ENCODE measurements around the gene ADTRP.
A peak's percentile ranks its signal among the peaks of the same experiment; 100 is the strongest.

ADTRP gene

GRCh38 chr6:11772109-11772825 lies 6.3 kb downstream of the ADTRP start:
- peak; percentile 89 for DNase-seq

DNA sequence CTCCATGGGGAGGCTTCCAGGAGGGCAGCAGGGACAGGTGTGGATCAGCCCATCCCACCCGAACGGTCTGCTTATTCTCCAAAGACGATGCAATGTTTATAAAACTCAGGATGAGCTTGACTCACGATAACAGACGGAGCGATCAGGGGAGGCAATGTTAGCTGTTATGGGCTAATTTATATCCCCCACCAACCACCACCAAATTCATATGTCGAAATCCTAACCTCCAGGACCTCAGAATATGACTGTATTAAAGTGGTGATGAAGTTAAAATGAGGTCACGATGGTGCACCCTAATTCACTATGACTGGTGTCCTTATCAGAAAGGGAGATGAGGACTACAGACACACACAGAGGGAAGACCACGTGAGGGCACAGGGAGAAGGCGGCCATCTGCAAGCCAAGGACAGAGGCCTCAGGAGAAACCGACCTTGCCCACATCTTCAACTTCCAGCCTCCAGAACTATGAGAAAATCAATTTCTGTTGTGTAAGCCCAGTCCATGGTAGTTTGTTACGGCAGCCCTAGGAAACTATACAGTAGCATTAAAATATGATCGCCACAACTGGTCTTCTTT lies 7.0 kb downstream of the ADTRP start:
- DNase-seq: no peak

- peak; percentile 94 for DNase-seq
Measured at GRCh38 chr6:11770546-11771466, 7.8 kb downstream of the ADTRP start.

DNA sequence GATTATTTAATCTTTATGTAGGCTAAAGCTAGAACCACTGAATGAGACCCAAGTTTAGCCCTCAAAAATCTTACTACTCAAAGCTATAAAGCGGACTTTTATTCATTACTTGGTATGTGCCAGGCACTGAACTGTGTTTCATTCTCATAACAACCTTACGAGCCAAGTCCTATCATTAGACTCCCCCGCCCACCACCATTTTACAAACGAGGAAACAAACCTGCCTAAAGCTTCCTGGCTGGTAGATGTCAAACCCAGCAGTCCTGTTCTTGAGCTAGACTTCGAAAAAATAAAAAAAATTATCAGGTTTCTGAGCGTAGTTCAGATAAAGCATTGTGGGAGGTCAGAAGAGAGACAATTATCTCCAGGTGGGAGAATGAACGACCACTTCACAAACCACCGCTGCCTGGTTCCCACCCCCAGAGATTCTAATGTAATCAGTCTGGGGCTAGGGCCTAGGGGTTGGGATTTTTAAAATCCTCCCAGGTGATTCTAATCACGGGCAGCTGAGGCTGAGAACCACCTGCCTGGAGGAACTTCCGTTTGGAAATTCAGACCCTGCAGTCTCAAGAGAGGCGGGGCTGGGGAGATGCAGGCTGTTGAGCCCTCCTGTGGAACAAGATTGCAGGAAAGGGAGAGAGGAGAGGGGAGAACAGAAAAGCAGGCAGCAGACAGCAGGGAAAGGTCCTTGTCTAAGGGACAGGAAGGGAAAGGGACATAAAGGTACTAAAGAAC lies 8.6 kb downstream of the ADTRP start:
- no peak for DNase-seq

GRCh38 chr6:11769244-11769643 lies 9.4 kb downstream of the ADTRP start:
- no peak for DNase-seq

DNA sequence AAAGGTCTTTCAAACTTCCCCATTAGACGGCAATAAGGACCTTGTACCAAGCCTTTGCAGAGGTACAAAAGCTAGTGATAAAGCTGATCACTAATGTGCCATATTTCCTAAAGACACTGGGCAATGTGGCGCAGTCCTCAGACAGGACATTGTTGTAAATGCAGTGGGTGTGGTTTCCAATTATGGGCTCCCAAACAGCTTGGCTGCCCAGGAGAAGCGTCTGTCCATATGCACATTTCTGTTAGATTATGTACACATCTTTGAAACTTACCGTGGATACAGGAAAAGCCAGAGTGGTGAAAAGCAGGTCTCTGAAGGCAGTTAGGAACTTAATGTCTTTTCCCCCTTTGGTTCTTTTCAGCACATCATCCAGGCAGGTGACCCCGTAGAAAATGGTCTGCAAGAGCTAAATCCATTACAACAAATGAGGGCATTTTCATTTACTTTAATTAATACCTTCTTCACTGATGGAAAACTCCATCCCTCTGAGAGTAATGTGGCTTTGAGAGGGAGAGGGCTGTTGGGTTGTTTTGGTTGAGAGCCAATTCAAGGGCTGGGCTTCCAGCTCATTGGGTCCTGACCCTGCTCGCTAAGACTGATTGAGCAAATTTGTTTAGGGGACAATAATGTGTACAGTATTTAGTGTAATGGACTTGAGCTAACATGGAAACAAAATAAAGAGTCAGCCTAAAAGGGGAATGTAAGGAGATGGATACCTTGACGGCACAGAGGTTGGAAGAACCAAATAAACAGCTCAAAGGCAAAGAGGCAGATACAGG lies 10.4 kb downstream of the ADTRP start:
- DNase-seq: no peak

GRCh38 chr6:11767458-11767857 lies 11.1 kb downstream of the ADTRP start:
- no peak for DNase-seq

GRCh38 chr6:11766589-11767450 lies 11.8 kb downstream of the ADTRP start:
- peak; percentile 90 for DNase-seq

DNA sequence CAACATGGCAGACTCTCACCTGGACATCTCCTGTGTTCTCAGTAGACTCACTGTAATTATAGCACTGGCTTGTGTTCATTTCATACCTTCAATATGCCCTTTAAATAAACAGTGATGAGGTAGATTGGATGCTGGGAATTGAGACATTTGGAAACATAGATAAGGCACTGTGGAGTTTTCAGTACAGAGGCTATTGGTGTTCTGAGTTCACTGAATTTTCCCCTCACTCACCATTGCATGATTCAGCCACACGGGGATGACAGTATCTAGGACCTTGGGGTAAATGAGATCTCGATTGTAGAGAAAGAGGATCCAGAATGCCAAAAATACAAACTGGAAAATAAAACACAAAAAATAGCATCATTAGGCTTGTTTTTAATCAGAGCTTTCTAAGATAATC lies 12.6 kb downstream of the ADTRP start:
- no peak for DNase-seq

DNA sequence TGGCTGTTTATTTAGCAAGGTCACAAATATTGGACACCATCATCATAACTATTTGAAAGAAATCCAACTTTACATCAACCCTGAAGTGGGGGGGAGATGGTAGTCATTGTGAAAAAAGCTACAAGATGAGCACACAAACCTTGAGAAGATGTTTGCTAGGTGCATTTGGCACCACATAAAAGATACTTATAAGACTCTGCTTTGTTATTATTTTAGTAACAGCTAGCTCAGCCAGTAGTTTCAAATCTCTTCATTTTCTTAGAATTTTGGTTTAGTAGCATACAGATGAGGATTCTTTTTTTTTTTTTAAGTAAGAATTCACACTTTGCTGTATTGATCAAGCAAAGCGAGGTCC lies 14.4 kb downstream of the ADTRP start:
- no peak for DNase-seq

- no peak for DNase-seq
Measured at GRCh38 chr6:11763460-11764249, 14.9 kb downstream of the ADTRP start.

GRCh38 chr6:11762794-11763459 lies 15.7 kb downstream of the ADTRP start:
- DNase-seq: no peak

- DNase-seq: no peak
Measured at GRCh38 chr6:11761744-11762620, 16.6 kb downstream of the ADTRP start.

DNA sequence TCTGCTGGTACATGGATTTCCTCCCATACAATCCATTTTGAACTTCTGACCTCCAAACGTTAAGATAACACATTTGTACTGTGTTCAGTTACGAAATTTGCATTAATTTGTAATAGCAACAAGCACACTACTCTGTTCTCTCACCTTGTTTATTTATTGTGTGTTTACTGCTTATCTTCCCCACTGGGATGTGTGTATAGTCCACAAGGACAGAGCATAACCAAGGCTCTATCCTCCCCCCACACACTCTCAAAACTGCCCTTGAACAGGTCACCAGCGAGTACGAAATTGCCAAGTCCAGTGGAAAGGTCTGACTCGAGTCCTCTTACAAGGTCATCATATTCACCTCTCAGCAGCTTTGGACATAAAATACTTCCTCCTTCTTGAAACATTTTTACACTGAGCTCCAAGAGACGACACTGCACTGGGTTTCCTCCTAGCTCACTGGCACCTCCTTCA lies 18.6 kb downstream of the ADTRP start:
- DNase-seq: no peak

DNA sequence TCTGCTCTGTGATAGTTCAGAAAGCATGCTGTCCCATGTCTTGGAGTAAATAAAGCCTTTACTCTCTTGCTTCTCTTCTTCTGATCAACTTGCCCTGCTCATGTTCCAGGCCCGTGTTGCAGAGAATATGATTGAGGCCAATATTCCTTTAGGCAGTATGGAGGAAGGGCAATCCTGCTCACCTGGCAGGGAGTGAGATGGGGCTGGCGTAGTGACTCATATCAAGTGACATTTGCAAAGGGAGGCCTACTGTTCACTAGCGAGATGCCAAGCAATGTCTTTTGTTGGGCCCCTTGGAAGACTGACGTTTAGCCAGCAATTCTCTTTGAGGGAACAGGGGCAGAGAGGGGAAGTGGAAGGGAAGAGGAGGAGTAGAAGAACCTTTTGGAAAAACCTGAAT lies 19.7 kb downstream of the ADTRP start:
- DNase-seq: no peak

DNA sequence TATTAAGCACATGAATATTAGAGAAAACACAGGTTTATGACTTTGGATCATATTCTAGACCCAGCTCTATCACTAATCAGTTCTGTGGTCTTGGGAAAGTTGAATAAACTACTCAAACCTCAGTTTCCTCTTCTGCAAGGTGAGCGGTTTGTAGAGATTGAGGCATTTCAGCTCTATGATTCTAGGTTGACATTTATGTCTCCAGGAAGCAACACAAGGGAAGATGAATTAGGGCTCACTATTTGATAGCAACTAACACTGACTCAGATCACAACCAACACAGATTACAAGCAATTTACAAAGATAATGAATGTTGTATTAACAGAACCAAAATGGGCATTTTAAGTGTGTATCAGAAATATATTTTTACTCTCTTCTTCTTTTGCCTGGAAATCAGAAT lies 21.9 kb downstream of the ADTRP start:
- no peak for DNase-seq

DNA sequence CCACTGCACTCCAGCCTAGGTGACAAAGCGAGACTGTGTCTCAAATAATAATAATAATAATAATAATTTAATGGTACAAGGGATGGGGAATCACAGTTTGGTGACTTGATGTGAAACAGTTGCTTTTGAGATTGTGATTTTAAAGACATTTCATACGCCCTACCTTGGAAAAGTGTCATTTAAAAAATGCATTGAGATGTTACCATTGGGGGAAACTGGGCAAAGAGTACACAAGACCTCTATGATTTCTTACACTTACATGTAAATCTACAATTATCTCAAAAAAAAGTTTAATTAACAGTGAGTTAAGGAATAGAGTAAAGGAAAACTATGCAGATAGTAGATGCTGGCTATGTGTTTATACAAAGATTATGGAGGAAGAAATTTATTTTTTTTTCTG lies 22.3 kb downstream of the ADTRP start:
- no peak for DNase-seq

DNA sequence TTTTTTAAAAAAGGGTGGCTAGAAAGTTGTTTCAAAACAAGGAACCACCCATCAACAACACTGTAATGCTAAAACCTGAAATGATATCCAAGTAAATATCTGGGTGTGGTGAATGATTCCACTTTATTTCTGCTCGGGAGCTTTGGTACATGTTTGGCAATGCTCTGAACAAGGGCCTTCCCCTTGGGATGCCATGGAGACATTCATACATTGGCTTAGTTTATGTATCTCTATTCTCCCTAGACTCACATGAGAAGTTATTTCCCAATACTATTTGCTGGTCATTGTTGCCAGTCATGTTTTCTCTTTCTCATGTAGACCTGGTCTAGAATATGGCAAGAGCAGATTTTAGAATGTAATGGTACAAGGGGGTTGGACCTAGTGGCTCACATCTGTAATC lies 22.9 kb downstream of the ADTRP start:
- DNase-seq: no peak
